Smooth muscle cell of trachea (primary cell): ENCODE results near the gene BCAS4. TPM values are rescaled to one million over a fixed set of nuclear protein-coding genes. Genes with fewer than 3 reads are reported as not detected.

Experiments
- total RNA-seq: library from RNA; depleted of rRNA; stranded (reverse); fragments of >200 nt; gene quantifications from 2 replicates; pipeline ENCODE4 v1.2.1, GENCODE V29; 2014

BCAS4 gene
- total RNA-seq, result 15.7 and 21.5 TPM in 2 replicates

GRCh38 chr20:50794846-50795634, at the start of gene BCAS4:
BCAS4 (plus strand) TSS chr20:50795061; CDS start chr20:50795084, 23 bp downstream.

Other genes with a start within 250 kb of the BCAS4 start
- gene RIPOR3, start 103.5 kb upstream of the BCAS4 start, total RNA-seq, result 10.6 and 27.3 TPM in 2 replicates
- gene PARD6B, start 63.5 kb upstream of the BCAS4 start, total RNA-seq, result 0.44 and 0.66 TPM in 2 replicates
- gene ADNP, start 136.4 kb downstream of the BCAS4 start, total RNA-seq, result 28.8 and 50.2 TPM in 2 replicates
- 41.7 and 97.3 TPM in 2 replicates for gene DPM1, start 163.5 kb downstream of the BCAS4 start, total RNA-seq
- gene MOCS3, start 163.8 kb downstream of the BCAS4 start, total RNA-seq, result 8.9 and 13.6 TPM in 2 replicates
- 2.5 and 15.2 TPM in 2 replicates for gene KCNG1, start 228.0 kb downstream of the BCAS4 start, total RNA-seq